HG02798 (cell line): Measurements from ENCODE around the gene PRTFDC1.
"Not testable (repeated sequence)": the region's sequence is repeated elsewhere in the genome, so short reads cannot be mapped to it uniquely, and the experiment has no call there.

Experiments
- ATAC-seq: cut with Tn5 transposase; IDR thresholded peaks from one replicate; pipeline ENCODE4 v1.9.1; 2021; ENCODE audit warnings: mild to moderate bottlenecking; ENCODE audit not compliant: unreplicated experiment, poor library complexity

PRTFDC1 gene

DNA sequence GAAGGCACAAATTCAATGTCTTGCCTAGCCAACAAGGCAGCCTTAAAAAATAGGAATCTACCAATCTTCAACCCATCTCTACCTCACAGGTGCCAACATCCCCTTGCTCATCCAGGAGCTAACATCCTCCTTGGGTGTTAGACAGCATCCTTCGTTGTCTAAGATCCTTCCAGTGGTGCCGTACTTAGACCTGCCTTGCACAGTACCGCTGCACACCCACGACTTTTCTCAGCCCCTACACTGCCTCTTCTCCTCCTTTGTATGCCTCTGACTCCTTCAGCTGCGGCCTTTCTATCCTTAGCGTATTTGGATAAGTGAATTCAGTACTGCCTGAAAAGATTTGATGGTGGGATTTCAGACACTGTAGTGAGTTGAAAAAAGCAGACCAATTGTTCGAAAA is 15.9 kb upstream of the PRTFDC1 start:
- no peak for ATAC-seq

DNA sequence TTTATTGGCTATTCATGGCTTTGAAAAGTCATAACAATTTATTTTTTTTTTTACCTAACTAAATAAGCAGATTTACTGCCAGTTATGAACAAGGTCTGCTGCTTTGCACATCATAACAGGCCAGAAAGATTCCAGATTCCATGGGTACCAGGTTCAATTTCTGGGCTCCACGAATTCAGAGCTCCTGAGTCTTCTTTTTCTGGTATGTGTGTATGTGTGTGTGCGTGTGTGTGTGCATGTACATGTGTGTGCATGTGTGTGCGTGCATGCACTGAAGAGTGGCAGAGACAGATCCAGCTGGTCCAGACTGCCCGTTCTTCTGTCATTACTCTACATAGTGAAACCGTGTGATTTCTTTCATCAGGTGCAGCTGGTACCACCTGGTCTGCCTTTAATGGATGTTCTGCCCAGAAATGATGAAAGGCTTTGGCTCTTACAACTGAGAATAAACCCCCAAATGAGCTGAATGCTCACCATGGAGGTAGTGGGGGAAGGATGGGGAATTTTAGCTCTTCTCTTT is 14.6 kb upstream of the PRTFDC1 start:
- no peak for ATAC-seq

DNA sequence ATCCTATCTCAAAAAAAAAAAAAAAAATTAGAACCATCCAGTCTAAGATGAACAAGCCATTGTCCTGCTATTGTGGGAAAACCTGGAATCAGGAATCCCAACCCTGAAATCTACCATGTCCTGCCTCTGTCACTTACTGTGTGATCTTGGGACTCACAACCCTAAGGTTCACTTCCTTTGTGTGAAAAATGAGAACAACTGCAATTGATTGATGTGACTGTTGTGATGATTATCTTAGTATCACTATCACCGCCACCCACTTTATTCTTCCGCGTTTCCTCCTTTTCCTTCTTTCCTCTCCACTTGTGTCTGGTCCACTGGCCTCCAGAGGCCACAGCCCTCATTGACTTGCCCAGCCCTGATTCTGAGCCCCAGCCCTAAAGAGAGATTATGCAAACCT is 12.6 kb upstream of the PRTFDC1 start:
- no peak for ATAC-seq

DNA sequence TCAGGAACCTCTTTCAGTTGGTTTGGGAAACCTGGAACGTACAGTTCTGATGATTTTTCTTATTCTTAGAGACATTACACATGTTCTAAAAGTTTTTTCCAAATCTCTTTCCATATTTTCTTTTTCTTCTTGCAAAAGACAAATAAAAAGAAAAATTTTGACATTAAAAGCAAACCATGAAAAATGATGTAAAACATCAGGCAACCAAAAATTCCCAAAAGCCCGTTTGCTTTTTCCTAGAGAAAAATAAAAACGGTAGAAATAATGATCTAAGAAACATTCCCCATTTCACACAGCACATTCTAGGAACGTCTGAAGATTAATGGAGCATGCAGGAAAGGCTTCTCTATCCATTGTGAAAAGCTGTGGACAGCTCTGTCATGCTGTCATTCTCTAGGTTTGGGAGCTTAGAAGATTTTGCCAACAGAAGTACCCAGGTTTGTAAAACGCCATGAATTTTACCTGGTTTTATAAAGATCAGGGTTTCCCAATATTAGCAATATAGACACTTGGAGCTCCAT is 11.2 kb upstream of the PRTFDC1 start:
- ATAC-seq, result no peak

DNA sequence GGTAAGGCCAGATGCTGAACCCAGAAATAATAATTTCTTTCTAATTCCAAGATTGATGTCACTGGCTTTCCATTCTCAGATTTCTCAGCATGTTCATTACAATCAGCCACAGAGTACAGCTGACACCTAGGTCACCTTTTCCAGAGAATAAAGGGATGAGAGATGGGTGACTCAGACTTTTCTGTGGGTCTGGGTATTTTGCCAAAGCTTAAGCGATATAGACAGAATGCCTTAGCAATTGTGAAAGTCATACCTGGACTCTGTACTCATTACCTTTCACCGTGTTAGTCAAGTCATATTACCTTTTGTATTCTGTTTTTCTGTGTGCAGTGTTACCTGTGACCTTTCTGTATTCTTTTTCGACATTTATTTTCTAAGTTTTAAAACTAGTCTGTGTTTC is 10.6 kb upstream of the PRTFDC1 start:
- no peak for ATAC-seq

DNA sequence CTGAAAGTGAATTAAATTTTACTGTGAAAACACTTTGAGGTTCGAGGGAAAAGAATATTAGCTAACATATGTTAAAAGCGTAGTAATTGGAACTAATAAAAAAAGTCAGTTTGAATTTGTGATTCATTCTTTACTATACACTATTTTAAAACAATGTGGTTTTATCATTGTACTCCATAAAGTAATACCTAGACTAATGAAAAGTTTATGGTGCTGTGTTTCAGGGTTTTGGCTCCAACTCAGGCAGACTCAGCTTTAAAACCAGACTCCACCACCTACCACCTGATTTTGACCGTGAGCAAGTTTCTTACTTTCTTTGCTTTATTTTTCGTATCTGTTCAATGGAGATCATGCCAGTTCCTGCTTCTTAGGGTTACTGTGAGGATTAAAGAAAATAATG is 9.2 kb upstream of the PRTFDC1 start:
- no peak for ATAC-seq

DNA sequence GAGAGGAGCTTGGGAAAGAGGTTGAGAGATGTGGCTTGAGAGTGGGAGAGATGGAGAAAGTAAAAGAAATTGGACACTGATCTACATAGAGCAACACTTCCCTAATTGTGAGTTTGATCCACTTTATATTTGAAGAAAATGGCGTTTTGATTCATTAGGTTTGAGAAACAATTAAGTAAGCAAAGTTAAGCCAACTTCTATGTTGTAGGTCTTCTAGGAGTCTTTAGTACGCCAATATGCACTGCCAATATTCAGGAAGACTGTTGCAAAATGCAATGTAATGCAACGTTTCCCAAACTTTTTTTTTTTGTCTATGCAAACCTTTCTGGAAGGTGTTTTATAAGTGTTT is 7.0 kb upstream of the PRTFDC1 start:
- ATAC-seq, result no peak

DNA sequence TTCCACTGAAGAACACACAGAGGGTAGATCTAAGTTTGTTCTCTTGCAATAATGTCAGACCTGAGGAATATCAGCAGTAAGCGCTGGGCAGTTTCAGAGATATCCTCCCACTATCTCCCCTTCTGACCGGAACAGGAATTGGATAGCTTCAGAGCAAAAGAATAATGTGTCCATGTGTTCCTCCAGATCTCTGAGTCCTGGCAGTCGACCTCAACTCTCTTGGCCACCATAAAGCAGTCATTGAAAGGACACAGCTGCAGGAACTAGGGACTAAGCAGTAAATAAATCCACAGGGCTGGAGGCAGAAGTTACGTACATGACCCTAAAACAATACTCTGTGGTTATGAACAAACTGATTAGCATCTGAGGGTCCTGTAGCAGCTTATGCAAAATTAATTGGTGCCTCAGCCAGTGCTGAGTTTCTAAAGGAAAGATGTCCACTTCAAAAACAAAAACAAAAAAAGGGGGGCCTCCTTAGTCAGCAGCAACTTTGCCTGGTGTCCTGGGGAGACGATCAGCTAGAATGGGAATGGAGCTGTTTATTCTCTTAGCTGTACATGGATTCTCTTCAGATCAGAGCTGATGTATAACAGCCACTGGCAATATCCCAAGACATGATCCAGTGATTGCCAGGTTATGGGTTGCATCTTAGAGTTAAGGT is 6.4 kb upstream of the PRTFDC1 start:
- no peak for ATAC-seq

DNA sequence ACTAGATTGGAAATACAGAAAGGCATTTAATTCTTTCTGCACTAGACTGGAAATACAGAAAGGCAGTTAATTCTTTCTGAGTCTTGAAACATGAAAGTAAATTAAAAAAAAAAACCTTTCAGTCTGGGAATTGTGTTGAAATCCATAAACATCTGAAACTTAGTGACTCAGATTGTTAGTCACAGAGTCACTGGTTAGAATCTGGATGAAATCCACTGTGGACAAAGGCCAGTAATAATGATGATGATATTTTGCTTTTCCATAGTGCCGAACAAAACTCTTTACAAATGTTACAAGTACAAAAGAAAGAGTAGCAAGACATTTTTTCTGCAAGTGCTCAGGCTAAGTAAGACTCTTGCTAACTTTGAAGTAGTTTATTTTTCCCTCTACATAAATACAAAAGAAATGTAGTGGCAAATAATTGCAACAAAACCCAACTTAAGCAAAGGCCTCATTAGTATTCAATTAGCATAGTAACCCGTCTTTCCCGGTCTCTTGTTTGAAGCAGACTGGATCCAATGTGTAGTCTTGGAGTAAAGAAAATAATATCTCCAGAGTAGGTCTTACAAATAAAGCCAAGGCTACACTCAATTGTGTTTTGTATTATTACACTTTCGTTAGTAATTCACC is 5.8 kb upstream of the PRTFDC1 start:
- ATAC-seq, result no peak

DNA sequence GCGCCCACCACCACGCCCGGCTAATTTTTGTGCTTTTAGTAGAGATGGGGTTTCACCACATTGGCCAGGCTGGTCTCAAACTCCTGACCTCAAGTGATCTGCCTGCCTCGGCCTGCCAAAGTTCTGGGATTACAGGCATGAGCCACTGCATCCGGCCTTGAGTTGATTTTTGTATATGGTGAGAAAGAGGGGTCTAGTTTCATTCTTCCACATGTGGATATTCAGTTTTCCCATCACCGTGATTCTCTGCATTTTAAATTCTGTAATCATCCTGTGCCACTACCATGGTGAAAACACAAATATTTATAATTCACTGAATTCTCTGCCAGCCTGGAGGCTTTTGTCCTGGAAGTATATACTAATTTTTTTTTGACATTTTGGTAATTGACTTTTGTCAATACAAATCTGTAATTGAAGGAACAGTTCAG is 5.2 kb upstream of the PRTFDC1 start:
- not testable (repeated sequence) for ATAC-seq

DNA sequence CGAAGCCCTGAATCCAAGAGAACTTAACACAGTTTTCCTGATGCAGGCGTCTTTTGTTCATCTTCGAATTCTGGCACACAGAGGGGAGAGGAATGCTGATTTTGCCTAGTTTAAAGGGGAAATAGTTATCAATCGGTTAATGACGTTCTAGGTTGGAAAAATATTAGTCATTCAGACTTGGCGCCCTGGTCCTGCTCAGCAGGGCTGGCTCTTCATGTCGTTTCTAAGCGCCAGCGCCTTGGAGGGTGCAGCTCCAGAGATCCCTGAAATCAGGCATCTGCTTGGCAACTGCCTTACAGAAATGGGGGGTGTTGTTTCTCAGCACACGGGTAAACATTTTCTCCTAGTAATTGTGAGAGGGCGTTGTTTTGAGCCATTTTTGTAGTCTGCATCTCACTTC is 1.3 kb upstream of the PRTFDC1 start:
- no peak for ATAC-seq

DNA sequence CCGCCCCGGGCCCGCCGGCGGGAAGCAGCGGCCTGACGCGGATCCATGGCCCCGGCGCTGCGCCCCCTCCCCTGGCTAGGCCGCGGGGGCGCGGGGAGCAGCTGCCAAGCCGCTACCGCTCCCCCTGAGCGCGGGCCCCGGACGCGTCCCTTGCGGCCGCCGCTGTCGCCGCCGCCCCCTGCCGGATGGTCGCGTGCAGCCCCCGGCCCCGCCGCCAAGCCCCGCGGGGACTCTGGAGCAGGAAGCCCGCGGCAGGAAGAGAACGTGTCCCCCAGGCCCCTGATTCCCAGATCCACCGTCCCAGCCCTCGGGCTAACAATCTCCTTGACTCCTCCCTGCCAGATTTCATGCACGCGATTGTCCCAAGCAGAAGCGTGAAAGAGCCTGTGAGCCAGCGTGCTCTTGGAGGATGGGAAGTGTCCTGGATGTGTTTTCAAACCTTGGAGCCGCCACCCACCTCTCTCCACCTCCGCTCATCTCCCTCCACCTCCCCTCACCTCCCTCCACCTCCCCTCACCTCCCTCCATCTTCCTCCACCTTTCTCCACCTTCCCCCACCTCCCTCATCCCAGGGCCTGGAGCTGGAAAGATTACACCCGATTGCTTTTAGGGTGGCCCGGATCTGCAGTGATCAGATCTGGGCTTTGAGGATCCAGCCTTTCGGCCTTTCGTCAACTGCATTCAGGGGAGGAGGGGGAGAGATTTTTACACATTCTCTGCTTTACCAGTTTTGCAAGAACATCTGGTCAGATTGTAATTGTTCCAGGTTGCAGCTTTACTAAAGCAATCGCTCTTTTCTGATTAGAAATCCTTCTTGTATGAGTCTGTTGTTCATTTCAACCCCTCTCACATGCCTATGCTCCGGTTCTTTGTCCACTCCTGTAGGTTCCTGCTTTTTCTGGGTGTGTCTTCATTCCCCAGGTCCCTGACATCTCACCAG is 570 bp upstream of the PRTFDC1 start:
- peak; percentile 74 for ATAC-seq

DNA sequence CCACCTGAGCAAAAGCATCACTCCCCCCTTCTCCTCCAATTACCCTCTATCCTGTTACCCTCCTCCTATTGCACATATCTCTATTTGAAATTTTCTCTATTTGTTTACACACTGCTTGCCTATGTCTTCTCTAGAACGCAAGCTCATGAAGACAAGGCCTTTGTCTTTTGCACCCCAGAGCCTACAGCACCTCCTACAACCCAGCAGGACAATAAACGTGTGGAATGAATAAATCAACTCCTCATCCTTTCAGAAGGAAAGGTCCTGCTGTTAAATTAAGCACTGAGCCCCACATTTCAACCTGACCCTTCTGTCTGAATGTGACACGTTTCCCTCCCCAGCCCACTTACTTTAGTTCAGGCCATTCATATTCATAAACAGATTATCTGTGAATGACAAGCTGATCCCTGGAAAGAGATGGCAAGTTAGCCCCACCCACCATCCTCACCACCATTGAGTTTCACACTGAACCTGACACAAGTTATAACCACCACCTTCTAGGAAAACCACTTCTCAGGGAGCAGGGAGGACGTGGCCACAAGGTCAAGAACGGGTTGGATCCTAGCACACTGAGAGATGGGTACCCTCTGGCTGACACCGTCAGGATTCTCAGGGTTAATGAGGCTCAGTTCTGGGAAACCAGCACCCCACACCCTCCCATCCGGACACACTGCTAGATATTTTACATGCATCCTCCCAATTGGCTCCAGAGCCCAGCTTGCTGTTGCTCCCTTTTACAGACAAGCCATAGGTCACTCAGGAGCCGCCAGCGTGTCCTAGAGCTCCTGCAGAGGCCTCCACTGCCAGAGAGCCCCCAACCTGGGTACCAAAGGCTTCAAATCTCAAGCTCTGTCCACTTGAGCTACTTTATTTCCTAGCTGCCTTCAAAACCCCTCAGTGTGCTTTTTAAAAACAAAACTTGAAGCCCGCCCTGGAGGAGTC is 934 bp downstream of the PRTFDC1 start:
- ATAC-seq, result no peak

DNA sequence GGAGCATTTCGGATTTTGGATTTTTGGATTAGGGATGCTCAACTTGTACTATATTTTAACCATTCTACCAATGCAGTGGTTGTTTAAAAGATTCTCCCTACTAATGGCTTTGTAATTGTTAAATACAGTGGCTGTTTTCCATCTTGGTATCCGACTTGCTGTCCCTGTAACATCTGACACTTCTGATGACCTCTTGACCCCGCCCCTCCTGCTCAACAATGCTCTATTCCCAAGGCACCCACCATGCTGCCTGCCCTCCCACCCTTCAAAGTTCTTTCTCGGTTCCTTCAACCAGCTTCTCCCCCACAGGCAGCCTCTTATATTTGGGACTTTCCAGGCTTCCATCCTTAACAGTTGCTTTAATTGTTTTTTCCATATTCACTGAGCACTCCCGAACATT is 2.0 kb downstream of the PRTFDC1 start:
- no peak for ATAC-seq

DNA sequence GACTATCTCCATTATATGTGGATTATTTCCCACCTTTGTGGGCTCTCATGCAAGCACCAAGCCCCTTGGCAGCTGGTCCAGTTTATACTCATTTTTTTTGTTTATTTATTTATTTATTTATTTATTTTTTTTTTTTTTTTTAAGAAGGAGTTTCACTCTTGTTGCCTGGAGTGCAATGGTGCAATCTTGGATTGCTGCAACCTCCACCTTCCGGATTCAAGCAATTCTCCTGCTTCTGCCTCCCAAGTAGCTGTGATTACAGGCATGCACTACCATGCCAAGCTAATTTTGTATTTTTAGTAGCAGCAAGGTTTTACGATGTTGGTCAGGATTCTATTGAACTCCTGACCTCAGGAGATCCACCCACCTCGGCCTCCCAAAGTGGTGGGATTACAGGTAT is 2.8 kb downstream of the PRTFDC1 start:
- no peak for ATAC-seq

DNA sequence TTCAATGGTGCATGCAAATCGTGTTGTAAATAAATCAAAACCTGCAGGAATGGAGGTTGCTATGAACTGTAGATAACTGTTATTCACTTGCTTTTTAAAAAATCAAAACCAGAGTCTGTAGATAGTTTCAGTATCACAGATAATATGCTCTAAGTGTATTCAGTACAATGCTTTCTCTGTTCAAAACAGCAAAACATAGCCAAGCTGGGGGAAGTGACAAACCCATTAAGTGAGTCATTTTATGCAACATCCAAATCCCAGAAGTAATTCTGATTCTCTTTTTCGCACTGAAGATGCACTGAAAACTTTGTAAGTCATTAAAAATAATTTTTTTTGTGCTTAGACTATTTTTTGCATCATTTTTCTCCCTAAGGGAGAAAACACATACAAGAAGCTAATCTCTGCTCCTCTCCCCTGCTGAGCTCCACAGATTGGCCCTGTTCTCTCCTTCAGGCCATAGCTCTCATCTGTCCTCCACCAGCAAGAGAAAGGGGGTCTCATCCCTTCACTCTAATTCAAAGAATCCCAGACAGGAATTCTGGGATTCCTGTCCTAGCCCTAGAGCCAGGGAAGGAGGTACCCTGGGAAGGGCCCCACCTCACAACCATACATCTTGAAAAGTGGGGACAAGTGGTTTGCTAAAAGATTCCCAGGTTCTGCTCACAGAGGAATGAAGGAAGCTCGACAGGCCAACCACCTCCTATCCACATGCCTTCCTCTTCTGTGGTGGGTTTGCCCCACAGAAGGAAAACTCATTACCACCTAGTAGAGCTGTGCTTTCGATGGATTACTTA is 4.9 kb downstream of the PRTFDC1 start:
- ATAC-seq, result peak; percentile 67

DNA sequence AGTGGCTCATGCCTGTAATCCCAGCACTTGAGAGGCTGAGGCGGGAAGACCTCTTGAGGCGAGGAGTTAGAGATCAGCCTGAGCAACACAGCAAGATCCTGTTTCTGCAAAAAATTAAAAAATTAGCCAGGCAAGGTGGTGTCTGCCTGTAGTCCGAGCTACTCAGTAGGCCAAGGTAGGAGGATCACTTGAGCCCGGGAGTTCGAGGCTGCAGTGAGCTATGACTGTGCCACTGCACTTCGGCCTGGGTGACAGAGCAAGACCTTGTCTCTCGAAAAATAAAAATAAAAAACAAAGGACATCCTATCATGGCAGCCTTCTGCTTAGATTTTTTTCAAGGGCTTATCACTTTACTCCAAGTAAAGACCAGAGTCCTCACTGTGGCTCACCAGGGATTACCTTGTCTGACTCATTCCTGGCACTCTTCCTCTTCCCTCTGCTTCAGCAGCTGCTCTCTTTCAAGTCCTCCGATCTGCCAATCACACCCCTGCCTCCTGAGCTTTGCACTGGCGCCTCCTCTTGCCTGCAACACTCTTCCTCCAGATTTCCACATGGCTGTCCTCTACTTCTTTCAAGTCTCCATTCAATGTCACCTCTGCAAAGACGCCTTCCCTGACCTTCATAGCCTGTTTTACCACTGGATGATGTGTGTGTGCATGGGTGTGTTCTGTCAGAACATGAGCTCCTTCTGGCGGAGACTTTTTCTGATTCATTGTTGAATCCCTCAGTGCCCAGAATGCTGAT is 7.7 kb downstream of the PRTFDC1 start:
- ATAC-seq, result no peak

DNA sequence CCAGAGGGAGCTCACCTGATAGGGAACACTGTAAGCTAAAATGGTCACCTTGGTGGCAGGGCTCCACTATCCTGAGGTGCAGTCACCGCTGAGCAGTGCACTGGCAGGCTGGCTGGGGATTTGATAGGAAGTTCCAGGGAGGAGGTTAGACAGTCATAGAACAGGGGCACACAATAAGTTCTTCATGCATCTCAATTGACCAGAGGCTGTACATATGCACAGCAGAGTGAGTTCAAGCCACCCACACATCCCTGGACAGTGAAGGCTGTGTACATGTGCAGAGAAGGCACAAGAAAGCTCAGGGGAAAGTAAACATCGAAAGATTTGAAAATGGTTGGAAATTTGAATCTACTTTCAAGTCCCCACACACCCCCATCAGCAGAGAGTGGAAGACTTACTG is 13.9 kb downstream of the PRTFDC1 start:
- no peak for ATAC-seq
